HepG2 (cell line): ENCODE measurements around the gene CDH2. TPM values are rescaled to one million over a fixed set of nuclear protein-coding genes. Genes with fewer than 3 reads are reported as not detected.

Source experiments
- ELF3 ChIP-seq: IDR thresholded peaks from 2 replicates; pipeline ENCODE4 v1.6.1; 2016; ENCODE audit warnings: missing genetic modification reagents, missing compliant biosample characterization
- ETS1 ChIP-seq: sonication (generic); formaldehyde crosslinking; IDR thresholded peaks from 2 replicates; pipeline ENCODE4 v1.4.0; 2020; ENCODE audit warnings: missing genetic modification reagents
- HNF4A ChIP-seq: sonication (generic); formaldehyde crosslinking; IDR thresholded peaks from 2 replicates; pipeline ENCODE4 v1.4.0; 2020; ENCODE audit warnings: missing genetic modification reagents
- KDM5B ChIP-seq: sonication (generic); formaldehyde crosslinking; IDR thresholded peaks from 2 replicates; pipeline ENCODE4 v1.4.0; 2020; ENCODE audit warnings: missing genetic modification reagents, mild to moderate bottlenecking, borderline replicate concordance
- PHF5A ChIP-seq: IDR thresholded peaks from one replicate; pipeline ENCODE4 v1.6.1; 2018; ENCODE audit warnings: low read depth, missing genetic modification reagents; ENCODE audit not compliant: unreplicated experiment
- SIX1 ChIP-seq: sonication (generic); formaldehyde crosslinking; IDR thresholded peaks from 2 replicates; pipeline ENCODE4 v1.4.0; 2020; ENCODE audit warnings: missing genetic modification reagents, borderline replicate concordance
- TAF1 ChIP-seq: sonication (generic); formaldehyde crosslinking; IDR thresholded peaks from 2 replicates; pipeline ENCODE4 v1.4.0; 2020; ENCODE audit warnings: missing genetic modification reagents
- ZBTB26 ChIP-seq: IDR thresholded peaks from 2 replicates; pipeline ENCODE4 v1.6.1; 2016; ENCODE audit warnings: missing compliant biosample characterization, missing genetic modification reagents, borderline replicate concordance
- ZBTB40 ChIP-seq, 2 experiments: fragments of 450-650 bp in 1 of 2; sonication (generic) in 1 of 2; formaldehyde crosslinking in 1 of 2; IDR thresholded peaks; 2 replicates each; pipeline versions ENCODE4 v1.6.1 to v1.8.0; 2016 to 2022; ENCODE audit warnings: antibody characterized with exemption in 1 of 2, mild to moderate bottlenecking in 1 of 2, missing genetic modification reagents in 1 of 2
- ZBTB7A ChIP-seq: sonication (generic); formaldehyde crosslinking; IDR thresholded peaks from 2 replicates; pipeline ENCODE4 v1.8.0; 2022; ENCODE audit warnings: mild to moderate bottlenecking, missing genetic modification reagents
- ZMAT3 ChIP-seq: sonication (generic); formaldehyde crosslinking; conservative IDR thresholded peaks from 2 replicates; pipeline ENCODE4 v1.7.0; 2021; ENCODE audit warnings: missing genetic modification reagents
- ZNF124 ChIP-seq: sonication (generic); formaldehyde crosslinking; IDR thresholded peaks from 2 replicates; pipeline ENCODE4 v1.4.0; 2020; ENCODE audit warnings: missing genetic modification reagents
- ZNF280D ChIP-seq: sonication (generic); formaldehyde crosslinking; IDR thresholded peaks from 2 replicates; pipeline ENCODE4 v1.5.1; 2020; ENCODE audit warnings: mild to moderate bottlenecking, missing genetic modification reagents
- ZNF460 ChIP-seq: sonication (generic); formaldehyde crosslinking; IDR thresholded peaks from 2 replicates; pipeline ENCODE4 v1.5.1; 2020; ENCODE audit warnings: missing genetic modification reagents, mild to moderate bottlenecking, borderline replicate concordance
- polyA plus RNA-seq, 8 experiments: library from polyadenylated mRNA; depleted of rRNA in 3 of 8; stranded (reverse) in 7 of 8; unstranded in 1 of 8; fragments of >200 nt; fragmentation: Illumina TruSeq in 4 of 8; extraction: Trizol in 4 of 8; gene quantifications; 2 replicates each; pipeline versions ENCODE4 v1.2.1 to v1.2.3, GENCODE V29; 2011 to 2016; ENCODE audit warnings: low read depth in 4 of 8, missing spikeins in 1 of 8, mixed read lengths in 1 of 8; ENCODE audit not compliant: insufficient read depth in 1 of 8
- total RNA-seq, 5 experiments: library from RNA; depleted of rRNA; stranded (reverse); fragments of >200 nt; fragmentation: Illumina TruSeq; extraction: Trizol; gene quantifications; 2 replicates each; pipeline ENCODE4 v1.2.3, GENCODE V29; 2016; ENCODE audit warnings: low read depth in 1 of 5

Gene CDH2
- total and polyA plus RNA-seq, 2 of the 13 experiments (the other 11 are each of a cell fraction or from before 2014, with no cell fraction given) = 18.6 to 36.1 TPM

- TF ChIP-seq KDM5B (CRISPR knock-in tag) (no peak), TAF1 (no peak), ZMAT3 (CRISPR knock-in tag) (no peak), ZBTB7A (CRISPR knock-in tag) (no peak), ELF3 (CRISPR knock-in tag) (no peak), ZNF460 (CRISPR knock-in tag) (no peak), ZNF280D (CRISPR knock-in tag) (no peak), HNF4A (CRISPR knock-in tag) (no peak), PHF5A (CRISPR knock-in tag) (no peak), ZNF124 (CRISPR knock-in tag) (no peak), ZBTB26 (no peak), ZBTB40 (IDR thresholded peaks at IDR 0.05) (no peak), ZBTB40 (CRISPR knock-in tag; IDR thresholded peaks at IDR 0.05) (no peak), ETS1 (CRISPR knock-in tag) (no peak), SIX1 (CRISPR knock-in tag) (no peak)
Observed at GRCh38 chr18:28152754-28153153, 24.2 kb downstream of the CDH2 start (continued).
